Right lobe of liver (tissue), 6 donors: ENCODE data around the gene OPCML. TPM values are rescaled to one million over a fixed set of nuclear protein-coding genes. Genes with fewer than 3 reads are reported as not detected.

ENCODE experiments used
- ATAC-seq, 4 donors: fragments of 200-7000 bp; cut with Tn5 transposase; one replicate each; pipeline ENCODE4 v1.9.1; 2020; ENCODE audit warnings: mild to moderate bottlenecking in 4 of 4, moderate library complexity in 4 of 4
- DNase-seq, 3 donors: peaks; one replicate each; pipeline ENCODE4 v3.0.0-alpha.2; 2020
- H3K27ac ChIP-seq, 3 donors: fragments of 200-600 bp; one replicate each; pipeline ENCODE4 v1.8.0; 2022
- H3K27me3 ChIP-seq, 2 donors: fragments of 200-600 bp; one replicate each; pipeline ENCODE4 v1.8.0; 2022
- H3K36me3 ChIP-seq, 4 donors: fragments of 200-600 bp; sonication (generic) in 1 of 4; one replicate each; pipeline versions ENCODE4 v1.5.1 to v1.8.0; 2017 to 2022; ENCODE audit warnings: control low read depth in 1 of 4
- H3K4me1 ChIP-seq, 4 donors: fragments of 200-600 bp; sonication (generic) in 1 of 4; one replicate each; pipeline versions ENCODE4 v1.5.1 to v1.8.0; 2017 to 2022; ENCODE audit warnings: control low read depth in 1 of 4
- H3K4me3 ChIP-seq, 3 donors: fragments of 200-600 bp; one replicate each; pipeline ENCODE4 v1.8.0; 2022
- H3K9me3 ChIP-seq, 4 donors: fragments of 200-600 bp; sonication (generic) in 1 of 4; one replicate each; pipeline versions ENCODE4 v1.5.1 to v1.8.0; 2017 to 2022; ENCODE audit warnings: control low read depth in 1 of 4
- CTCF ChIP-seq, 4 donors: fragments of 200-600 bp in 3 of 4; fragments of 450-650 bp in 1 of 4; IDR thresholded peaks; one replicate each; pipeline versions ENCODE4 v1.5.1 to v1.8.0; 2016 to 2022; ENCODE audit warnings: antibody characterized with exemption in 4 of 4, mild to moderate bottlenecking in 2 of 4
- POLR2A ChIP-seq: fragments of 450-650 bp; IDR thresholded peaks from one replicate; pipeline ENCODE4 v1.6.1; 2017; ENCODE audit warnings: antibody characterized with exemption, mild to moderate bottlenecking
- WGBS: methylation state at CpG from one replicate; pipeline ENCODE4 v1.1.6; 2018; ENCODE audit warnings: low coverage, low lambda C conversion rate; ENCODE audit not compliant: insufficient coverage; ENCODE audit errors: missing lambda C conversion rate; 5-methylcytosine and 5-hydroxymethylcytosine counted together
- intact Hi-C, 2 donors: fragments of 100-400 bp; cut with DNase I; formaldehyde crosslinking; loops; one replicate each; pipeline versions ENCODE4 v1.11.2 to v1.14.1; 2022
- total RNA-seq, 6 experiments: library from RNA; depleted of rRNA in 2 of 6; stranded (reverse); fragments of >200 nt in 2 of 6; fragmentation: NEBNext Ultra II Directional in 3 of 6; extraction: Animal tissue kit (Norgen Biotek cat#: 25700) in 3 of 6; gene quantifications; one replicate each; pipeline versions ENCODE4 v1.1.0 to v1.2.4, GENCODE V29; 2016 to 2023
- donor health status: DM: no; HTN: yes; CAD: no.
- donor health status: DM: no; HTN: no; CAD: no.
- donor health status: DM: no; HTN: no; CAD: no.
- donor health status: DM: no; HTN: yes; CAD: no.
- donor health status: DM: no; HTN: yes; CAD: no.

Gene OPCML
- total RNA-seq, 6 experiments from 2014 or later = 0.11 TPM; not detected in 5

GRCh38 chr11:133115099-133115498, 417.2 kb downstream of the OPCML start:
- Histone ChIP-seq H3K9me3 (no peaks in the 10 kb centered on the region), H3K27me3 (no peaks in the 10 kb centered on the region), H3K27ac (no peak overlapping the region), H3K36me3 (no peaks in the 10 kb centered on the region), H3K4me1 (no peaks in the 10 kb centered on the region), H3K4me3 (no peak overlapping the region)
- TF ChIP-seq POLR2A (no peak), CTCF (IDR thresholded peaks at IDR 0.05) (no peak)
- 56% methylated on average over 7 of the region's 7 CpGs for WGBS
- peak in 1 of 3 donors; percentile 59 for DNase-seq
- intact Hi-C loops = no loop called here
- ATAC-seq = peak in 1 of 4 donors; percentile 74

GRCh38 chr11:133107763-133108162, 424.5 kb downstream of the OPCML start:
- no peak overlapping the region for H3K27ac ChIP-seq
- DNase-seq (no peak), ATAC-seq (no peak)
- 55% methylated on average over 3 of the region's 3 CpGs for WGBS
- H3K4me1 ChIP-seq = no peaks in the 10 kb centered on the region
- H3K27me3 ChIP-seq = no peaks in the 10 kb centered on the region
- intact Hi-C loops = no loop called here
- TF ChIP-seq POLR2A (no peak), CTCF (IDR thresholded peaks at IDR 0.05) (no peak)
- H3K9me3 ChIP-seq = no peaks in the 10 kb centered on the region
- H3K4me3 ChIP-seq = no peak overlapping the region
- no peaks in the 10 kb centered on the region for H3K36me3 ChIP-seq

- Histone ChIP-seq H3K9me3 (no peaks in the 10 kb centered on the region), H3K27me3 (no peaks in the 10 kb centered on the region), H3K4me3 (no peak overlapping the region), H3K36me3 (no peaks in the 10 kb centered on the region), H3K4me1 (no peaks in the 10 kb centered on the region), H3K27ac (no peak overlapping the region)
- no peak for DNase-seq
- intact Hi-C loops = no loop called here
- no peak for TF ChIP-seq CTCF (IDR thresholded peaks at IDR 0.05)
- TF ChIP-seq POLR2A = no peak
- ATAC-seq = no peak
- WGBS = 36% methylated on average over 4 of the region's 4 CpGs
Measured at GRCh38 chr11:133107136-133107535, 425.2 kb downstream of the OPCML start.

- H3K9me3 ChIP-seq = no peaks in the 10 kb centered on the region
- DNase-seq (no peak), ATAC-seq (no peak)
- no peak overlapping the region for H3K4me3 ChIP-seq
- 92% methylated on average over 1 of the region's 1 CpG for WGBS
- H3K4me1 ChIP-seq = no peaks in the 10 kb centered on the region
- intact Hi-C loops = no loop called here
- H3K27me3 ChIP-seq = no peaks in the 10 kb centered on the region
- TF ChIP-seq CTCF (IDR thresholded peaks at IDR 0.05) (no peak), POLR2A (no peak)
- H3K36me3 ChIP-seq = no peaks in the 10 kb centered on the region
- no peak overlapping the region for H3K27ac ChIP-seq
Measured at GRCh38 chr11:133106417-133106816, 425.9 kb downstream of the OPCML start.
